A172 (cell line): Measurements from ENCODE around the gene SERBP1. TPM values are rescaled to one million over a fixed set of nuclear protein-coding genes. Genes with fewer than 3 reads are reported as not detected.

Source experiments
- DNase-seq: peaks from one replicate; pipeline ENCODE4 v3.0.0-alpha.2; 2015; ENCODE audit warnings: low spot score
- total RNA-seq: library from RNA; depleted of rRNA; stranded (reverse); fragments of >200 nt; shearing (Covaris generic); gene quantifications from 2 replicates; pipeline ENCODE4 v1.2.3, GENCODE V29; 2014

Gene SERBP1
- total RNA-seq, 1 experiment from 2014 or later, result 369 TPM

DNA sequence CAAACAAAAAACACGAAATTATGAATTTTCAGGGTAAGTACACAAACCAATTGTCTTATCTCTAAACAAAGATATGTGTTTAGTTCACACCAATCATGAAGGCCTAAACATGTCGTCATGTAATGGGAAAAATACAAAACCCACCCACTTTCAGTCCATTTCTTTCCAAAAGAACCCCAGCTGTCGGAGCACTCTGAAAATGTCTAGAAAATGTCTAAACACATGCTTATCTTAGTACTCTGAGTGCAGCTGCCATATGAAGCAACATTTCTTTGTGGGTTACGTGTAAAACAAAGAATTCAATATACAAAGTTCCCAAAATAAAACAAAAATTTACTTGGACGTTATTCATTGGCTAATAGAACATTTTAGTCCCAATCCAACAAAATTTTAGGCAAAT lies 22.7 kb downstream of the SERBP1 start:
- no peak for DNase-seq

DNA sequence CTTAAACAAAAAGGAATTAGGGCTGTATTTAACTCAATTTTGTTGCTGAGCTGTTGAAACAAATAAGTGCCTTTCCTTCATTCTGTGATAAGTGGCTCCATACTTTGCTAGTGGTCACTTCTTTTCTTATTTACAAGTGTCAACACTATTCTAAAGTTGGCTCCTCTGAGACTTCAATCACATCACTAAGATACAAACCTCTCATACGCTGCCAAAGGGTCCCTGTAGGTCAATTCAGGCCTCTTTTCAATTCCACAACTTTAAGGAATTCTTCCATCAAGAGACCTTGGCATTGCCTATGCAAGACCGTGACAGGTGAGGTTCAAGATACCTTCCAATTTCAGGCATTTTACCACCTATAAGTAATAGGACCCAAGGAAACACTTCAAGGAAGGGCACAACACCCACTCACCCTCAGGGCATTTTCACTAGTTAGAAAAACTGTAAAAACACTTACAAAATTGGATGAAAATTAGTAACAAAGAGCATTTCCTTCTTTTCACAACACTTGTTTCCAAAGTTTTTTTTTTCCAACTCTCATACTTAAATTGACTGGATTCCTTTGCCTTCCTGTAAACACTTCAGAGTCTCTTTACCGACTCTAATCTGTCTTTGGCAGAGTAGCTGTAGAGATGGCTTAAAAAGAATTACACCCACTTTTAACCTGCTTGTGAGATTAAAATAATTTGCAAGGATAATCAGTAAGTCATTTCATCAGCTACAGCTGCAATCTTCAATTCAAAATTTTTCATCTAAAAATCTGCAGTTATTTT lies 24.5 kb downstream of the SERBP1 start:
- no peak for DNase-seq

- DNase-seq, result peak; percentile 38
Measured at GRCh38 chr1:67404212-67404620, 26.0 kb downstream of the SERBP1 start.

- no peak for DNase-seq
Measured at GRCh38 chr1:67401443-67401842, 28.8 kb downstream of the SERBP1 start.

- DNase-seq, result peak; percentile 70
Measured at GRCh38 chr1:67400029-67400786, 30.0 kb downstream of the SERBP1 start.

DNA sequence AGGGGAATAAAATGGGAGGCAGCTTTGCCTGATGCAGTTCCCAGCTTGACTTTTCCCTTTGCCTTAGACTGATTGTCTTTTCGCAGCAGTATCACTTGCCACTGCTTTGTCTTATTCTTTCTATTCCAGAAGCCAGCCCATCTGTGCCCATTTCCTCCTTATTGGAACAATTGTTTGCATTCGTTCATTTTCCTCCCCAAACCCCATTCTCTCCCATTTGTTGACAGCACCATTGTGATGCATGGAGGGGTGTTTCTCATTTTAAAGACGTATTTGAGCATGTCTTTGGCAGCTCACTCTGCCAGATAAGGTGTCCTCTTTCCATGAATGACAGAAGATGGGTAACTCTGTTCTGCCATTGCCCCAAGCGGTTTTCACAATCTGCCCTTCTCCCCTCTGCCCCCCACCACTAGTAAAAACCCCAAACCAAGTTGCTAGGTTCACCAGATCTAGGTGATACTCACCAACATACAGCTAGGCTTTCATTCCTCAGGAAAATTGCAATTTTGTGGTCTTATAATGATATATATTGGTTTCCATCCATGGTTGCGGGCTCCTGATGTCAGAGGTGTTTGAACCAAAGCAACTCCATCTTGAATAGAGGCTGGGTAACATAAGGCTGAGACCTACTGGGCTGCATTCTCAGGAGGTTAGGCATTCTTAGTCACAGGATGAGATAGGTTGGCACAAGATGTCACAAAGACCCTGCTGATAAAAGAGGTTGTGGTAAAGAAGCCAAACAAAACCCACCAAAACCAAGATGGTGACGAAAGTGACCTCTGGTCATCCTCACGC lies 30.8 kb downstream of the SERBP1 start:
- DNase-seq, result no peak

DNA sequence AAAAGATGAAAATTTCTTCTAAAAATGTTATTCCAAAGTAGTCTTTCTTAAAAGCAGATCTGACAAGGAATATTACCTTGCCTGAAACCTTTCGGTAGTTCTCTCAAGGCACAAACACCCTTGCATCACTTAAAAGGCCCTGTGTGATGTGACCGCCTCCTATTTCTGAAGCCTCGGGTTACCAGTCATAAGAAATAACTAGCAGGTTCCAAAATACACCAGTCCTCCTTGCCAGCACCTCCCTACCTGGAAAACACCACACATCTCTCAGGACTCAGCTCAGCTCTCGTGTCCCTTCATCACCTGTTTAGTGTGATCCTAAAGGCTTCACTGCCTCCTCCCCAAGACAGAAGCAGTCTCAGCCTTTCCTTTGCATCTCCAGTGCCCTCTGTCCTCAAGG lies 35.7 kb downstream of the SERBP1 start:
- DNase-seq, result no peak

GRCh38 chr1:67393737-67394136 lies 36.5 kb downstream of the SERBP1 start:
- DNase-seq, result no peak

DNA sequence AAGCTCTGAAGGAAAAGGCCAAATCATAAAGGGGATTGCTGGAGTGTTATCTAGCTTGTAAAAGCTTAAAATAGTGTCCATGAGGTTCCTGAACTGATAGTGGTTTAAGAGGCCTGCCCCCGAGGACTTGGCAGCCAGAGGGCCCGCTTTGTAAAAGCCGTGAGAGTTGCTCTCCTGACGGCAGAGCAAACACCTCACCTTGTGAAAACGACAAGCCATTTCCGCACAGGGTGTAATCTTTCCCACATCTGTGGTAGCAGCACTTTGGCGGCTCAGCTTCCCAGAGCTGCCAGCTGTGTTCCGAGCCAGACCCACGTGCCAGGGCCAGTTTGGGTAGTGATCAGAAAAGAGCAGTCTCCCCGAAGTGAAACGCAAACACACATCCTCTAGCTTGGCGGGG lies 37.0 kb downstream of the SERBP1 start:
- peak; percentile 18 for DNase-seq

GRCh38 chr1:67390041-67390887 lies 39.9 kb downstream of the SERBP1 start:
- peak; percentile 35 for DNase-seq

- no peak for DNase-seq
Measured at GRCh38 chr1:67383999-67384638, 46.1 kb downstream of the SERBP1 start.

DNA sequence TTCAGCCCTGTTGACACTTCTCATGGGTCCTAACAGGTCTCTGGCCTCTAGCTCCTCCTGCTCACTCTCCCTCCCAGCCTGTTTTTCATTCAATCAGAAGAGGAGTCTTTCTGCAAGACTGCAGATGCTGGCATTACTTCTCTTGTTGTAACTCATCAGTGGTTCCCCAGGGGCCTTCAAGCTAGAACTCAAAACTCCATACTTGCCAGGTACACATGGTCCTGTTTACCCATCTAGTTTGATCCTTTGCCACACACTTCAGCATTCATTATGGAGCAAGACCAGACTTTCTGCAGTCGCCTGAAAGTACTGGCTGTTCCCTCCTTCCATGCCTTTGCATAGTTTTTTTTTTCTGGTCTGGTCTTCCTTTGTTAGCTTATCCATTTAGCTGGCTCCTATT lies 47.9 kb downstream of the SERBP1 start:
- DNase-seq, result no peak

DNA sequence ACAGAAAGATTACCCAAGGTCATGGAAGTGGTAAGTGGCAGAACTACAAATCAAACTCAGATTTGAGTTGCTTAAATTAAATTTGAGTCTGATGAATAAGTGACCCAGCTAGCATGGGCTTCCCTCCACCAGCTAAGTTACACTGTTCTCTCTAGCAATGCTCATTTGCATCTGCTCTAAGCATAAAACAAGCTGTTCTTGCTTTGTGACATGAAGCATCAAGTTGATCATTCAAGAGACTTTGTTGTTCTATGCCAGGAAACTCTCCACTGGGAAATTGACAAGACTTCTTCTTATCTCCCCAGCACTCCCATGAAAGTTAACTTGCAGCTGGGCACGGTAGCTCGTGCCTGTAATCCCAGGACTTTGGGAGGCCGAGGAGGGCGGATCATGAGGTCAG lies 49.0 kb downstream of the SERBP1 start:
- no peak for DNase-seq

DNA sequence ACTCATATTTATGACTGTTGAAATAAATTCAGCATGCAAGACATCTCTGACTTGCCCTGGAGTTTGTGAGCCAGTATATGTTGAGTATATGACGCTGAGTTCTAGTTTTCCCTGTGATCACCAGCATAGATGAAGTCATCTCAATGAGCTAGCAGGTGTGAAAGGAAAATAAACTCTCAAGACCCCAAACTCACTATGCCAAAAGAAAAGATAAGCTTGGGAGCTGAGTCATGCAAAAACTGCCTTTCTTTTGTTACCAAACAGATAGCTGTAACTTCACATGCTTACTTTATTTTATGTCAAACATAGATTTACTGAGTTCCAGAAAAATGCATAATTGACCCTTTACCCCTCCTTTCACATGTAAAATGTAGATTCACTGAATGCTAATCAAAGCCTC lies 52.9 kb downstream of the SERBP1 start:
- DNase-seq, result no peak

GRCh38 chr1:67376381-67376780 lies 53.8 kb downstream of the SERBP1 start:
- DNase-seq, result no peak

DNA sequence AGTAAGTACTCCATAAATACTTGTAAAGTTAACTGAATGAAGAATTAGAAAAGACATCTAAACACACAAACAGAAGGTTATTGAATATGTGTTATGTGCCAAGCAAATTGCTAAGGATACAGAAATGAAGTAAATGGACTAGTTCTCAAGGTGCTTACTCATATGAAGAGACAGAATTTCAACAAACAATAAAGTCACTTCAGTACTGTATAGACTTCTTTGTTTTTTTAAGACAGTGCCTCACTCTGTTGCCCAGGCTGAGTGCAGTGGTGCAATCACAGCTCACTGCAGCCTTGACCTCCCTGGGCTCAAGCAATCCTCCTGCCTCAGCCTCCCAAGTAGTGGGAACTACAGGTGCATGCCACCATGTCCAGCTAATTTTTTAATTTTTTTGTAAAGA lies 57.3 kb downstream of the SERBP1 start:
- DNase-seq, result no peak

GRCh38 chr1:67372136-67372535 lies 58.1 kb downstream of the SERBP1 start:
- peak; percentile 55 for DNase-seq

DNA sequence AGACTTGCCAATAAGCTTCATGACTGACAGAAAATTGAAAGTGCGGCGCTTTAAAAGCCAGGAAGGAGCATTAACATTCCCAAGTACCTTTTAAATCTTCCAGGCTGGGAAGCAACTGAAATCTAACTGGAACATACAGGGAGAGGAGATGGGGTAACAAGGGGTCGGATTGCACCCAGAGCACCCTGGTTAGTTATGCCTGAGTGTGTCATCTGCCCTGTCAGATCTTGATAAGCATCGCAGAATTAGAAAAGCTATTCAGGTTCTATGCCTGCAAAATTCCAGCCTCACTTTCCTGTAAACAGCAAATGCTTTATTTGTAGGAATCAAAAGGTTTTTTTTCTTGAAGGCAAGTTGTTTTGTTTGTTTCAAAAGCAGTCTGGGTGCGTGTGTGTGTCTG lies 58.5 kb downstream of the SERBP1 start:
- peak; percentile 49 for DNase-seq

GRCh38 chr1:67371043-67371442 lies 59.2 kb downstream of the SERBP1 start:
- DNase-seq, result no peak

- DNase-seq, result no peak
Measured at GRCh38 chr1:67368046-67368514, 62.1 kb downstream of the SERBP1 start.
